Heart right ventricle (tissue), 16 donors: ENCODE measurements around the gene PDE4A. TPM values are rescaled to one million over a fixed set of nuclear protein-coding genes. Genes with fewer than 3 reads are reported as not detected.

Source experiments
- ATAC-seq, 8 donors: fragments of 200-7000 bp; cut with Tn5 transposase; one replicate each; pipeline ENCODE4 v1.9.1; 2020; ENCODE audit warnings: mild to moderate bottlenecking in 8 of 8, moderate library complexity in 8 of 8, moderate number of reproducible peaks in 1 of 8
- DNase-seq, 2 donors: peaks; one replicate each; pipeline ENCODE4 v3.0.0-alpha.2; 2020
- H3K27ac ChIP-seq, 10 donors: fragments of 200-600 bp; sonication (generic) in 2 of 10; one replicate each; pipeline versions ENCODE4 v1.5.0 to v1.8.0; 2020 to 2022; ENCODE audit warnings: mild to moderate bottlenecking in 3 of 10
- H3K27me3 ChIP-seq, 7 donors: fragments of 200-600 bp; one replicate each; pipeline ENCODE4 v1.8.0; 2021 to 2022; ENCODE audit warnings: mild to moderate bottlenecking in 2 of 7
- H3K36me3 ChIP-seq, 9 donors: fragments of 200-600 bp; sonication (generic) in 1 of 9; one replicate each; pipeline versions ENCODE4 v1.5.0 to v1.8.0; 2020 to 2022; ENCODE audit warnings: mild to moderate bottlenecking in 2 of 9
- H3K4me1 ChIP-seq, 9 donors: fragments of 200-600 bp; sonication (generic) in 1 of 9; one replicate each; pipeline versions ENCODE4 v1.5.0 to v1.8.0; 2020 to 2022; ENCODE audit warnings: mild to moderate bottlenecking in 4 of 9
- H3K4me3 ChIP-seq, 10 donors: fragments of 200-600 bp; sonication (generic) in 2 of 10; one replicate each; pipeline versions ENCODE4 v1.5.0 to v1.8.0; 2020 to 2022; ENCODE audit warnings: mild to moderate bottlenecking in 7 of 10, moderate library complexity in 2 of 10
- H3K9me3 ChIP-seq, 11 donors: fragments of 200-600 bp in 10 of 11; sonication (generic) in 2 of 11; one replicate each; pipeline versions ENCODE4 v1.5.0 to v1.8.0; 2013 to 2022; ENCODE audit warnings: mild to moderate bottlenecking in 2 of 11, control low read depth in 1 of 11, moderate library complexity in 1 of 11
- CTCF ChIP-seq, 9 donors: fragments of 200-600 bp; sonication (generic) in 2 of 9; IDR thresholded peaks; one replicate each; pipeline versions ENCODE4 v1.5.0 to v1.8.0; 2021 to 2022; ENCODE audit warnings: antibody characterized with exemption in 9 of 9, mild to moderate bottlenecking in 5 of 9, moderate library complexity in 1 of 9
- WGBS, 2 donors: extraction: QIAGEN DNeasy Blood & Tissue Kit; methylation state at CpG; one replicate each; pipeline ENCODE4 v1.1.7; 2013; ENCODE audit warnings: inconsistent platforms in 1 of 2; 5-methylcytosine and 5-hydroxymethylcytosine counted together
- intact Hi-C, 10 donors: fragments of 100-400 bp; cut with DNase I; formaldehyde crosslinking; loops; one replicate each; pipeline versions ENCODE4 v1.11.1 to v1.14.2; 2022
- polyA plus RNA-seq, 2 donors: library from polyadenylated mRNA; stranded (reverse); fragments of 200-250 nt; gene quantifications; one replicate each; pipeline ENCODE4 v1.2.3, GENCODE V29; 2013
- total RNA-seq, 10 donors: library from RNA; stranded (reverse); fragmentation: NEBNext Ultra II Directional in 3 of 10; extraction: Animal tissue kit (Norgen Biotek cat#: 25700) in 3 of 10; gene quantifications; one replicate each; pipeline versions ENCODE4 v1.2.1 to v1.2.4, GENCODE V29; 2021 to 2023
- donor health status: Arrhythmogenic right ventricular cardiomyopathy.
- donor health status: ischemic (EF 13 %, LVEDD 7.1; RV severe dilation, severe dysfunction).
- donor health status: healthy with polysubstance abuse.
- donor health status: DM: no; HTN: yes; CAD: no.
- donor health status: DM: no; HTN: no; CAD: no.
- donor health status: ischemic (EF 25% LVEDD 6.9; RV normal size, moderate dysfunction).
- donor health status: ischemic (EF 25% LVEDD 5.7; RV mildly dilated, moderate dysfunction).
- donor health status: healthy.
- donor health status: DM: yes; HTN: yes; CAD: no.
- donor health status: Ischemic cardiomyopathy.
- donor health status: ischemic (EF 35%, LVEDD 5.7; RV mildly dilated, moderate dysfunction).
- donor health status: nonischemic (EF 11% LVEDD 7.7; RV severe dilation, severe dysfunction).
- donor health status: DM: yes; HTN: yes; CAD: no.
- donor health status: PGD.
- donor health status: ischemic (EF 29% LVEDD 5.4; RV normal size, mild dysfunction).
- donor health status: nonischemic (EF 23%, LVEDD 6.1; RV moderate dilation, normal function).

The PDE4A gene
- total and polyA plus RNA-seq, 12 donors: 3.5 to 50.7 (median 17.0) TPM

DNA sequence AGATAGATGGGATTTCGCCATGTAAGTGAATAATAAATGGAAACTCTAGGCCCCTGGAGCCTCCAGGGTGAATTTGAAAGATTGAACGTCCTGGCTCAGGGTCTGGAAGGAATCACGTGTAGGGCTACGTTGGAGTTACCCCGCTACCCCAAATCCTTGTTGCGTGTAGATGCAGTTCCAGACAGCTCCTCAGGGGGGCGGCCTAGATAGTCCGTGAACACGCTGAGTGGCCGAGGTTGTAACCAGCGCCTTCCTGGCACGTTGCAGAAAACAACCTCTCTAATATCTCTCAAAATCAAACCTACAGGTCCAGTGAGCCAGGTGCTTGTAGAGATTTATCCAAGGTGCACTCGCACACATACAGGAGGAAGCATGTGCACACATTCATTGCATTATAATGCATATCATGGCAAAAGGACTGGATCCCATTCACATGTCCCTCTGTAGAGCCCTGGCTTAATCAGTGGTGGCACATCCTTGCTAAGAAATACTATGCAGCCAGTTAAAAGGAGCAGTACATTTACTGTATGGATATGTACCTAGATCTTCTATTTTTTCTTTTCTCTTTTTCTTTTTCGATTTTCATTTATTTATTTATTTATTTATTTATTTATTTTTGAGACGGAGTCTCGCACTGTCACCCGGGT lies 85.4 kb downstream of the PDE4A start:
- ATAC-seq: no peak
- WGBS, 2 donors: 30 to 31% methylated on average over 17 of the region's 17 CpGs

GRCh38 chr19:10508036-10508435 lies 87.7 kb downstream of the PDE4A start:
- TF ChIP-seq CTCF (IDR thresholded peaks at IDR 0.05): no peak
- intact Hi-C loops: loop anchor here in 4 of 10 donors (5.0 to 10.0 kb wide), 2 partner anchors 34 to 57 kb away; partner anchors contain the start of genes CDKN2D (in 4 of the 4), KRI1 (in 4 of the 4) and ATG4D (in 1 of the 4)

More for the DNA sequence above, 85.4 kb downstream of the PDE4A start:
- Histone ChIP-seq H3K9me3 (no peaks in the 10 kb centered on the region), H3K4me3 (no peak overlapping the region), H3K27ac (no peak overlapping the region), H3K4me1 (peaks cover 5 to 33% (median 19%) of the 10 kb centered on the region in 9 donors), H3K36me3 (no peaks in the 10 kb centered on the region), H3K27me3 (peaks cover 0 to 19% (median 14%) of the 10 kb centered on the region in 7 donors)
- peak; percentile 72 to 75 for DNase-seq
- intact Hi-C loops: loop anchor here in 5 of 10 donors (2.0 to 10.0 kb wide), 3 partner anchors 37 to 67 kb away; partner anchors contain the start of genes CDKN2D (in 4 of the 5), KRI1 (in 4 of the 5) and ATG4D (in 1 of the 5)
- peak; percentile 51 to 88 (median 81) for TF ChIP-seq CTCF (IDR thresholded peaks at IDR 0.05)

DNA sequence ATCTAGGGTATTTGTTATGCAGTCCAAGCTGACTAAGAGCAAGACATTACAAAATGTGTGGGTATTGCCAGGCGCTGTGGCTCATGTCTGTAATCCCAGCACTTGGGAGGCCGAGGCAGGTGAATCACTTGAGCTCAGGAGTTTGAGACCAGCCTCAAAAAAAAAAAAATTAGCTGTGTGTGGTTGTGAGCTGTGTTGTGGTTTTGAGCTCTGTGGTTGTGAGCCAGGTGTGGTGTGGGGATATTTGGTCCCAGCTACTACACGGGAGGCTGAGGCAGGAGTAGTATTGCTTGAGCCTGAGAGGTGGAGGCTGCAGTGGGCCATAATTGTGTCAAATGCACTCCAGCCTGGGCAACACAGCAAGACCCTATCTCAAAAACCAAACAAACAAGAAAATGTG lies 88.4 kb downstream of the PDE4A start:
- no peaks in the 10 kb centered on the region for H3K36me3 ChIP-seq
- intact Hi-C loops: loop anchor here in 4 of 10 donors (5.0 to 10.0 kb wide), 2 partner anchors 34 to 56 kb away; partner anchors contain the start of genes CDKN2D (in 4 of the 4), KRI1 (in 4 of the 4) and ATG4D (in 1 of the 4)
- no peak for DNase-seq
- 90 to 94% methylated on average over 3 of the region's 3 CpGs for WGBS, 2 donors
- peaks cover under 1 to 45% (median 41%) of the 10 kb centered on the region in 7 donors for H3K27me3 ChIP-seq
- H3K9me3 ChIP-seq: no peaks in the 10 kb centered on the region
- peaks cover 0 to 14% (median 0%) of the 10 kb centered on the region in 9 donors for H3K4me1 ChIP-seq
- no peak overlapping the region for H3K27ac ChIP-seq
- H3K4me3 ChIP-seq: no peak overlapping the region
- TF ChIP-seq CTCF (IDR thresholded peaks at IDR 0.05): no peak
- no peak for ATAC-seq

More at GRCh38 chr19:10508036-10508435, 87.7 kb downstream of the PDE4A start:
- no peak overlapping the region for H3K4me3 ChIP-seq
- peaks cover 0 to 20% (median 4%) of the 10 kb centered on the region in 9 donors for H3K4me1 ChIP-seq
- ATAC-seq: no peak
- DNase-seq: no peak
- H3K27ac ChIP-seq: no peak overlapping the region
- H3K27me3 ChIP-seq: peaks cover 0 to 38% (median 34%) of the 10 kb centered on the region in 7 donors
- H3K9me3 ChIP-seq: no peaks in the 10 kb centered on the region
- 83 to 90% methylated on average over 15 to 16 of the region's 16 CpGs for WGBS, 2 donors
- H3K36me3 ChIP-seq: no peaks in the 10 kb centered on the region

GRCh38 chr19:10510301-10510802 lies 90.0 kb downstream of the PDE4A start:
- intact Hi-C loops: no loop called here
- peaks cover 0 to 25% (median 0%) of the 10 kb centered on the region in 9 donors for H3K4me1 ChIP-seq
- peak; percentile 32 to 75 (median 61) for TF ChIP-seq CTCF (IDR thresholded peaks at IDR 0.05)
- H3K36me3 ChIP-seq: no peaks in the 10 kb centered on the region
- no peaks in the 10 kb centered on the region for H3K9me3 ChIP-seq
- H3K4me3 ChIP-seq: no peak overlapping the region
- no peak for ATAC-seq
- DNase-seq: no peak
- WGBS, 2 donors: 6 to 8% methylated on average over 15 of the region's 15 CpGs
- H3K27me3 ChIP-seq: peaks cover 12 to 62% (median 57%) of the 10 kb centered on the region in 7 donors
- no peak overlapping the region for H3K27ac ChIP-seq
